Measurements from ENCODE around the gene HNRNPUL1.

HNRNPUL1 gene

GRCh38 chr19:41308450-41309179 lies 44.4 kb downstream of the HNRNPUL1 start:
- DNase-seq (ENCODE audit: low read depth) = peak; percentile 79

GRCh38 chr19:41309180-41310032 lies 45.2 kb downstream of the HNRNPUL1 start:
- no peak for DNase-seq (ENCODE audit: low read depth)

GRCh38 chr19:41310033-41310831 lies 46.1 kb downstream of the HNRNPUL1 start, which contains the start of gene CCDC97:
TSS of gene CCDC97 (plus strand) at chr19:41310172. CDS start at chr19:41310311, 139 bp downstream.
- DNase-seq (ENCODE audit: low read depth) = peak; percentile 76

- DNase-seq (ENCODE audit: low read depth) = no peak
These were observed 46.9 kb downstream of the HNRNPUL1 start for GRCh38 chr19:41311072-41311471.

- DNase-seq (ENCODE audit: low read depth) = no peak
These were observed 47.4 kb downstream of the HNRNPUL1 start for GRCh38 chr19:41311613-41312012.

- DNase-seq (ENCODE audit: low read depth) = no peak
These were observed 52.2 kb downstream of the HNRNPUL1 start for GRCh38 chr19:41316306-41316920.

GRCh38 chr19:41318696-41319499 lies 54.7 kb downstream of the HNRNPUL1 start:
- no peak for DNase-seq (ENCODE audit: low read depth)

- no peak for DNase-seq (ENCODE audit: low read depth)
These were observed 55.5 kb downstream of the HNRNPUL1 start for GRCh38 chr19:41319500-41320184.

- DNase-seq (ENCODE audit: low read depth) = no peak
These were observed 56.0 kb downstream of the HNRNPUL1 start for GRCh38 chr19:41320185-41320518.

GRCh38 chr19:41320568-41320967 lies 56.4 kb downstream of the HNRNPUL1 start:
- DNase-seq (ENCODE audit: low read depth) = no peak

GRCh38 chr19:41321204-41321599 lies 57.0 kb downstream of the HNRNPUL1 start:
- DNase-seq (ENCODE audit: low read depth) = no peak

- DNase-seq (ENCODE audit: low read depth) = no peak
These were observed 57.6 kb downstream of the HNRNPUL1 start for GRCh38 chr19:41321600-41322270.

GRCh38 chr19:41322451-41322850 lies 58.3 kb downstream of the HNRNPUL1 start:
- no peak for DNase-seq (ENCODE audit: low read depth)

GRCh38 chr19:41323023-41323422 lies 58.9 kb downstream of the HNRNPUL1 start:
- no peak for DNase-seq (ENCODE audit: low read depth)

- peak; percentile 88 for DNase-seq (ENCODE audit: low read depth)
These were observed 59.4 kb downstream of the HNRNPUL1 start for GRCh38 chr19:41323430-41324125.

GRCh38 chr19:41324231-41324702 lies 60.1 kb downstream of the HNRNPUL1 start:
- DNase-seq (ENCODE audit: low read depth) = no peak

GRCh38 chr19:41324921-41325639 lies 60.9 kb downstream of the HNRNPUL1 start:
- peak; percentile 44 for DNase-seq (ENCODE audit: low read depth)

GRCh38 chr19:41325640-41325946 lies 61.4 kb downstream of the HNRNPUL1 start:
- no peak for DNase-seq (ENCODE audit: low read depth)
